OCI-LY3 (cell line): ENCODE measurements around the gene IRX6.

Experiments
- H2AFZ ChIP-seq: fragments of 200-600, 300-600 bp; shearing (Covaris generic); 2 replicates; pipeline ENCODE4 v1.6.0; 2014; ENCODE audit warnings: antibody characterized with exemption, low read depth, low read length
- H3K27ac ChIP-seq: fragments of 200-600, 300-600 bp; sonication (generic); 2 replicates; pipeline ENCODE4 v1.5.1; 2014; ENCODE audit warnings: mild to moderate bottlenecking, low read length, moderate library complexity, mixed read lengths
- H3K27me3 ChIP-seq: fragments of 200-600, 300-600 bp; sonication (generic); 2 replicates; pipeline ENCODE4 v1.6.1; 2014; ENCODE audit warnings: low read depth, low read length, mixed read lengths
- H3K36me3 ChIP-seq: fragments of 200-600, 300-600 bp; sonication (generic); replicated peaks from 2 replicates; pipeline ENCODE3; 2014; ENCODE audit warnings: low read depth, low read length, mixed read lengths
- H3K4me1 ChIP-seq: fragments of 300-600, 200-600 bp; sonication (generic); 2 replicates; pipeline ENCODE4 v1.6.1; 2014; ENCODE audit warnings: low read length, mixed read lengths
- H3K4me2 ChIP-seq: fragments of 200-600, 300-600 bp; sonication (generic); 2 replicates; pipeline ENCODE4 v1.6.1; 2014; ENCODE audit warnings: low read length, mixed read lengths
- H3K4me3 ChIP-seq: fragments of 300-600, 200-600 bp; sonication (generic); 2 replicates; pipeline ENCODE4 v1.5.1; 2014; ENCODE audit warnings: antibody characterized with exemption, mild to moderate bottlenecking, low read length, moderate library complexity
- H3K79me2 ChIP-seq: fragments of 300-600, 200-600 bp; shearing (Covaris generic); 2 replicates; pipeline ENCODE4 v1.6.1; 2014; ENCODE audit warnings: mild to moderate bottlenecking, low read length, mixed read lengths
- H3K9ac ChIP-seq: fragments of 300-600, 200-600 bp; shearing (Covaris generic); 2 replicates; pipeline ENCODE4 v1.6.0; 2014; ENCODE audit warnings: mild to moderate bottlenecking, low read length, moderate library complexity
- H3K9me3 ChIP-seq: fragments of 200-600, 300-600 bp; shearing (Covaris generic); 2 replicates; pipeline ENCODE4 v1.6.1; 2014; ENCODE audit warnings: low read length, mixed read lengths; ENCODE audit not compliant: insufficient read depth
- H4K20me1 ChIP-seq: fragments of 200-600, 300-600 bp; sonication (generic); 2 replicates; pipeline ENCODE4 v1.6.1; 2016; ENCODE audit warnings: low read length, mixed read lengths; ENCODE audit not compliant: insufficient read depth
- CTCF ChIP-seq: fragments of 200-600, 300-600 bp; sonication (generic); IDR thresholded peaks from 2 replicates; pipeline ENCODE4 v1.5.1; 2014; ENCODE audit warnings: antibody characterized with exemption, low read length, low read depth
- EZH2phosphoT487 ChIP-seq: fragments of 200-600 bp; shearing (Covaris generic); IDR thresholded peaks from 2 replicates; pipeline ENCODE4 v1.6.1; 2018; ENCODE audit warnings: antibody characterized with exemption, mixed run types, low read depth

Gene IRX6

DNA sequence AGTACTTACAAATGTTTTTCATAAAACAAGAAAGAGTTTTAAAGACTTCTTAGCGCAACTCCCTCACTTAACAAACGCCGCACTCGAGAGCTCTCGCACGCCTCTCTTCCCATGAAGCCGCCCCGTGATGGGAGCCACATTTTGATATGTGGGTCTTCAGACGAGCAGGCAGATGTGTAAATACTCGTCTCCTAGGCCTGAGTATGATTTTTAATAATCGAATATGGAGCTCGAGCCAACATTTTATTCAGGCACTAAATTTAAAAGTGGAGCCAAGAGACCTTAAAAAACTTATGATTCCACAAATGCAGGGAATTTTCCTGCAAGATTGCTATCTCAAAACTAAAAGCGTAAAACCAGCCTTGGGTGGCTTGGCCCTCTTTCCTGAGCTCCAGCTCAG, 55.4 kb downstream of the IRX6 start:
- Histone ChIP-seq H3K27me3 (no peaks in the 10 kb centered on the region), H2AFZ (no peak overlapping the region), H3K79me2 (no peaks in the 10 kb centered on the region), H3K9ac (no peak overlapping the region), H3K4me3 (no peak overlapping the region), H3K4me1 (no peaks in the 10 kb centered on the region), H3K4me2 (no peak overlapping the region), H4K20me1 (no peaks in the 10 kb centered on the region), H3K27ac (no peak overlapping the region), H3K36me3 (no peaks in the 10 kb centered on the region), H3K9me3 (no peaks in the 10 kb centered on the region)
- TF ChIP-seq EZH2phosphoT487, result no peak

DNA sequence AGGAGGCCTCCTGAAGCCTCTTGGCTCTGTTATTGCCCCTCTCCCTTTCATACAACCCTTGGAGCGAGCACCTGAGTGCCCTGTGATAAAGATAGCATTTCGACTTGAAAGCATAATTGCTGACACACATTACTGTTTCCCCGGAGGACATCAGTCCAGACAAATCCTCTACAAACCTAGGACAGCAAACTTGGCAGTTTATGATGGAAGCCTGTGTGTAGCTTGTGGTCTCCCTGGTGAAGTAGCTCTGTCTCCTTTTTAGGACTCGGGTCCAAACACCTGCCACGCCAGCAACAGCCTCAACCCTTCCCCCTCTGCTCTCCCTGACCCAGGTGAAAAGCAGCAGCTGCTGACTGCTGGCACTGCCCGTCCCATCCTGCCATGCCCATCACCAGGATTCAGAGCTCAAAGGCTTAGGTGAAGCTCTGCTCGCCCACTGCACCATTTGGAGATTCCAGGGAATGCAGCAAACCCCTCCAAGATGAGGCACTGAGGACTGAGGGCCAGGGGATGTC, 55.9 kb downstream of the IRX6 start:
- TF ChIP-seq EZH2phosphoT487 (no peak), CTCF (no peak)
- Histone ChIP-seq H3K4me1 (no peaks in the 10 kb centered on the region), H3K4me3 (no peak overlapping the region), H3K27ac (no peak overlapping the region), H3K36me3 (no peaks in the 10 kb centered on the region), H3K9ac (no peak overlapping the region), H2AFZ (no peak overlapping the region), H3K27me3 (no peaks in the 10 kb centered on the region), H3K79me2 (no peaks in the 10 kb centered on the region), H4K20me1 (no peaks in the 10 kb centered on the region), H3K9me3 (no peaks in the 10 kb centered on the region), H3K4me2 (no peak overlapping the region)
